ENCODE results near the gene REM2.
"Not testable (repeated sequence)": the region's sequence is repeated elsewhere in the genome, so short reads cannot be mapped to it uniquely, and the experiment has no call there.

DNA sequence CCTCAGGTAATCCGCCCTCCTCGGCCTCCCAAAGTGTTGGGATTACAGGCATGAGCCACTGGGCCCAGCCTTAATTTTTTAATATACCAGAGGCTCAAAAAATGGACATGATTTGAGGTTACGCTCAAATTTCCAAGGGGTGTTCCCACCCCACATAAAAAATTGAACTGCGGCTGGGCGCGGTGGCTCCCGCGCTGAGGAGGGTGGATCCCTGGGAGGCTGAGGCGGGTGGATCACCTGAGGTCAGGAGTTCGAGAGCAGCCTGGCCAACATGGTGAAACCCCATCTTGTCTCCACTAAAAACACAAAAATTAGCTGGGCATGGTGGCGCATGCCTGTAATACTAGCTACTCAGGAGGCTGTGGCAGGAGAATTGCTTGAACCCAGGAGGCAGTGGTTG is 28.7 kb upstream of the REM2 start:
- TF ChIP-seq, protein P1, sequence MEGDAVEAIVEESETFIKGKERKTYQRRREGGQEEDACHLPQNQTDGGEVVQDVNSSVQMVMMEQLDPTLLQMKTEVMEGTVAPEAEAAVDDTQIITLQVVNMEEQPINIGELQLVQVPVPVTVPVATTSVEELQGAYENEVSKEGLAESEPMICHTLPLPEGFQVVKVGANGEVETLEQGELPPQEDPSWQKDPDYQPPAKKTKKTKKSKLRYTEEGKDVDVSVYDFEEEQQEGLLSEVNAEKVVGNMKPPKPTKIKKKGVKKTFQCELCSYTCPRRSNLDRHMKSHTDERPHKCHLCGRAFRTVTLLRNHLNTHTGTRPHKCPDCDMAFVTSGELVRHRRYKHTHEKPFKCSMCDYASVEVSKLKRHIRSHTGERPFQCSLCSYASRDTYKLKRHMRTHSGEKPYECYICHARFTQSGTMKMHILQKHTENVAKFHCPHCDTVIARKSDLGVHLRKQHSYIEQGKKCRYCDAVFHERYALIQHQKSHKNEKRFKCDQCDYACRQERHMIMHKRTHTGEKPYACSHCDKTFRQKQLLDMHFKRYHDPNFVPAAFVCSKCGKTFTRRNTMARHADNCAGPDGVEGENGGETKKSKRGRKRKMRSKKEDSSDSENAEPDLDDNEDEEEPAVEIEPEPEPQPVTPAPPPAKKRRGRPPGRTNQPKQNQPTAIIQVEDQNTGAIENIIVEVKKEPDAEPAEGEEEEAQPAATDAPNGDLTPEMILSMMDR (IDR thresholded peaks at IDR 0.05; ENCODE audit: low read depth, low read length) = not testable (repeated sequence)
- not testable (repeated sequence) for TF ChIP-seq POLR2A (IDR thresholded peaks at IDR 0.05; ENCODE audit: extremely low read depth, insufficient read length)

Measured in NB4 (cell line).